ENCODE results near the gene MAP3K19.

MAP3K19 gene

DNA sequence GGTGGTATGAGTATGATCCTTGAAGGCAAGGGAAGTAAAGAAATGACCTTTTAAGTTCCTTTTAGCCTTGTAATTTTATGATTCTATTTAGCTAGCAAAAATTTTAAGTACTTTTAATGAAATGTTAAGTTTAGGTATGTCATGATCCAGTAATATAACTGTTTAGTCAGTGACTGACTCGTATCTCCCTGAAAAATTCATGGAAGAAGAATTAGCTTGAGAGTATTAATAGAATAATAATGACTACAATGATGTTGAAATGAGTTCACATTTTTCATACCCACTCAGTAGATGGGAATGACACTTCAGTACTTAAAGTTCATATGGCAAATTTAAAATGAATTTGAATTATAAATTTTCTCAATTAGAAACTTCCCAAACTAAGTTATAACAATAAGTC lies 19.5 kb upstream of the MAP3K19 start:
- TF ChIP-seq, protein P1, sequence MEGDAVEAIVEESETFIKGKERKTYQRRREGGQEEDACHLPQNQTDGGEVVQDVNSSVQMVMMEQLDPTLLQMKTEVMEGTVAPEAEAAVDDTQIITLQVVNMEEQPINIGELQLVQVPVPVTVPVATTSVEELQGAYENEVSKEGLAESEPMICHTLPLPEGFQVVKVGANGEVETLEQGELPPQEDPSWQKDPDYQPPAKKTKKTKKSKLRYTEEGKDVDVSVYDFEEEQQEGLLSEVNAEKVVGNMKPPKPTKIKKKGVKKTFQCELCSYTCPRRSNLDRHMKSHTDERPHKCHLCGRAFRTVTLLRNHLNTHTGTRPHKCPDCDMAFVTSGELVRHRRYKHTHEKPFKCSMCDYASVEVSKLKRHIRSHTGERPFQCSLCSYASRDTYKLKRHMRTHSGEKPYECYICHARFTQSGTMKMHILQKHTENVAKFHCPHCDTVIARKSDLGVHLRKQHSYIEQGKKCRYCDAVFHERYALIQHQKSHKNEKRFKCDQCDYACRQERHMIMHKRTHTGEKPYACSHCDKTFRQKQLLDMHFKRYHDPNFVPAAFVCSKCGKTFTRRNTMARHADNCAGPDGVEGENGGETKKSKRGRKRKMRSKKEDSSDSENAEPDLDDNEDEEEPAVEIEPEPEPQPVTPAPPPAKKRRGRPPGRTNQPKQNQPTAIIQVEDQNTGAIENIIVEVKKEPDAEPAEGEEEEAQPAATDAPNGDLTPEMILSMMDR (conservative IDR thresholded peaks at IDR 0.05; ENCODE audit: low read depth, low read length), result no peak
- DNase-seq (ENCODE audit: low read depth), result peak; percentile 15
- H3K4me3 ChIP-seq (ENCODE audit: low read depth, low read length), result no peak overlapping the region

DNA sequence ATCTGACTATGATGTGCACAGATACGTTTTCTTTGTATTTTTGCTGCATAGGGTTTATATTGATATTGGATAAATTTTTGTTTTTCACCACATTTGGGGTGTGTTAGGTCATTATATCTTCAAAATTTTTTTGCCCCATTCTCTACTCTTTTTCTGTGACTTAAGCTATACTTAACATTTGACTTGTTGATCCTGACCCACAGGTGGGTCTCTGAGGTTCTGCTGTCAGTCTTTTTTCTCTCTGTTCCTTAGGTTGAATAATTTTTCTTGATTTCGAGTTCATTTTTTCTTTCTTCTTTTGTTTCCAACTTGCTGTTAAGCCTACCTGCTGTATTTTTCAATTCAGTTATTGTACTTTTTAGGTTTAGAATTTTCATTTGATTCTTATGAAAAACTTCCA lies 16.9 kb upstream of the MAP3K19 start:
- DNase-seq (ENCODE audit: low read depth), result no peak
- H3K4me3 ChIP-seq (ENCODE audit: low read depth, low read length), result no peak overlapping the region
- TF ChIP-seq, protein P1 (conservative IDR thresholded peaks at IDR 0.05; ENCODE audit: low read depth, low read length), result no peak

DNA sequence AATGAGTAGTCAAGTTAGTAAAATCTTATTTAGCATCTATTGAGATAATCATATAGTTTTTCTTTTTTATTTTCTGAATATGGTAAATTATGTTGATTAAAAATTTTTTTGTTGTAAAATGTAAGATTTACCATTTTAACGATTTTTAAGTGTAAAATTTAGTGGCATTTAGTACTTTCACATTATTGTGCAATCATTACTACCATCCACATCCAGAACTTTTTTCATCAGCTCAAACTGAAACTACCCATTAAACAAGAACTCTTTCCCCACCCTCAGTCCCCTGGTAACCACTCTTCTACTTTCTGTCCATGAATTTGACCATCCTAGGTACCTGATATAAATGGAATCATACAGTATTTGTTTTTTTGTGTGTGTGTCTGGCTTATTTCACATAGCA lies 16.0 kb upstream of the MAP3K19 start:
- H3K4me3 ChIP-seq (ENCODE audit: low read depth, low read length), result no peak overlapping the region
- DNase-seq (ENCODE audit: low read depth), result peak; percentile 26
- TF ChIP-seq, protein P1 (conservative IDR thresholded peaks at IDR 0.05; ENCODE audit: low read depth, low read length), result no peak

DNA sequence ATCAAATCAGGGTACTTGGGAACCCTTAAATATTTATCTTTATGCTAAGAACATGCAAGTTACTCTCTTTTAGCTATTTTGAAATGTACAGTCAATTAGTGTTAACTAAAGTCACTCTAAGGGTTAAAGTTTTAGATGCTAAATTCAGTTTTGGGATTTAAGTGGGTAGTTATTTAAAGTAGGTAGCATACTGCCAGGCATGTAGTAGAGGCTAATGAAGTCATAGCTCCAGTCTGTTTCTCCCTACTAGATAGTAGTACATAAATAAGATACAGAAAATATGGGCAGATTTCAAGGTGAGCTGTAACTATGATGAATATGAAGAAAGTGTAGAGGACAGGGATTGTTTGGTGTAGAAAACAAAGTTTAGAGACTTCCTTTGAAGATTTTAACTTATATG lies 12.3 kb upstream of the MAP3K19 start:
- TF ChIP-seq, protein P1 (conservative IDR thresholded peaks at IDR 0.05; ENCODE audit: low read depth, low read length), result no peak
- no peak for DNase-seq (ENCODE audit: low read depth)
- no peak overlapping the region for H3K4me3 ChIP-seq (ENCODE audit: low read depth, low read length)

DNA sequence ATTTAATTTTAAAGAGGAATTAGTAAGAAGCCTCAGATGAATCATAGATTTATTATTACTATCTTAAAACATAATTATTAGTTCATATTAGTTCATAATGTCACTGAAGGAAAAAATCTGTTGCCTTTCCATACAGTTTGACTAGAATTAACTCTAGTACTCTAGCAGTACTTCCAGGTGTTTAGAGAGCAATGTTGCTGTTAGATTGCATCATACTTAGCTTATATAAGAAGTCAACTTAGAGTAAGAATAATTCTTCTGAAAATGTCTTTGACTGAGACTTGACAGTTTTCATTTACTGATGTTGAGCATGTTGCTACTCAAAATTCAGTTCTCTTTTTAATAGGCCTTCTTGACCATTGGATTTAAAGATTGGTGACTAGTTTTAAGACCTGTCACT lies 9.5 kb upstream of the MAP3K19 start:
- DNase-seq (ENCODE audit: low read depth), result peak; percentile 48
- TF ChIP-seq, protein P1 (conservative IDR thresholded peaks at IDR 0.05; ENCODE audit: low read depth, low read length), result no peak
- H3K4me3 ChIP-seq (ENCODE audit: low read depth, low read length), result no peak overlapping the region

DNA sequence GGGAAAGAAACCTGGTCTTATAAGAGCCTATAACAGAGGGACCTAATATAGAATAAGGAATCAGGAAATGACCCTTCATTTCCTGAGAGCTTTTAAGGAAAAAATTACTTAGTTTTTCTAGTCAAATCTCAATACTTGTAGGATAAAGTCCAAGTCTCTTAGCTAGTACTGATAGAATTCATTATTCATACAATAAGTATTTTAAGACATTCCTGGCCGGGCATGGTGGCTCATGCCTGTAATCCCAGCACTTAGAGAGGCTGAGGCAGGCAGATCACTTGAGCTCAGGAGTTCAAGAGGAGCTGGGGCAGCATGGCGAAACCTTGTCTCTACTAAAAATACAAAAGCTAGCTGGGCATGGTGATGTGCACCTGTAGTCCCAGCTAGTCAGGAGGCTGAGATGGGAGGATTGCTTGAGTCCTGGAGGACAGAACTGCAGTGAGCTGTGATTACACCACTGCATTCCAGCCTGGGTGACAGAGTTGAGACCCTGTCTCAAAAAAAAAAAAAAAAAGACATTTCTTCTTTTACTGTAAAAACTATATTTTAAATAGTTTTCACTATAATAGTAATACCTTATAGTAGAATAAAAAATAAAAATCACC lies 8.0 kb upstream of the MAP3K19 start:
- H3K4me3 ChIP-seq (ENCODE audit: low read depth, low read length), result no peak overlapping the region
- TF ChIP-seq, protein P1 (conservative IDR thresholded peaks at IDR 0.05; ENCODE audit: low read depth, low read length), result no peak
- DNase-seq (ENCODE audit: low read depth), result peak; percentile 69

DNA sequence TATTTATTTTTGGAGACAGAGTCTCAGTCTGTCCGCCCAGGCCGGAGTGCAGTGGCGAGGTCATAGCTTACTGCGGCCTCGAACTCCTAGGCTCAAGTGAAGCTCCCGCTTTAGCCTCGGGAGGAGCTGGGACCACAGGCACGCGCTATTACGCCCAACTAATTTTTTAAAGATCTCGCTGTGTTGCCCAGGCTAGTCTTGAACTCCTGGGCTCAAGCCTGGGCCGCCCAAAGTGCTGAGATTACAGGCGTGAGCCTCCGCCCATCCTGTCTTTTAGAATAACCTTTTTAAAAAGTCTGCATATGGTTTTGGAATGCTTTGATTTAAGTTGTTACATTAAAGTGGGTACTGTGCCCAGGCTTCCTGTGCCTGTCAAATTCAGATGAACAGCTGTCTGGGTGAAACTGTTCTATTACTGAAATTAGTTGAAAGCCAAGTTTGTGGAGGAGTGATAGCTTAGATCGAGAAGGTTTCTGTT lies 5.8 kb upstream of the MAP3K19 start:
- peak overlapping the region; percentile 79 for H3K4me3 ChIP-seq (ENCODE audit: low read depth, low read length)
- DNase-seq (ENCODE audit: low read depth), result peak; percentile 18
- TF ChIP-seq, protein P1 (conservative IDR thresholded peaks at IDR 0.05; ENCODE audit: low read depth, low read length), result no peak
